ENCODE results near the gene YJEFN3. TPM values are rescaled to one million over a fixed set of nuclear protein-coding genes. Genes with fewer than 3 reads are reported as not detected.

The YJEFN3 gene
- total RNA-seq, 1 experiment from 2014 or later: 25.3 TPM

DNA sequence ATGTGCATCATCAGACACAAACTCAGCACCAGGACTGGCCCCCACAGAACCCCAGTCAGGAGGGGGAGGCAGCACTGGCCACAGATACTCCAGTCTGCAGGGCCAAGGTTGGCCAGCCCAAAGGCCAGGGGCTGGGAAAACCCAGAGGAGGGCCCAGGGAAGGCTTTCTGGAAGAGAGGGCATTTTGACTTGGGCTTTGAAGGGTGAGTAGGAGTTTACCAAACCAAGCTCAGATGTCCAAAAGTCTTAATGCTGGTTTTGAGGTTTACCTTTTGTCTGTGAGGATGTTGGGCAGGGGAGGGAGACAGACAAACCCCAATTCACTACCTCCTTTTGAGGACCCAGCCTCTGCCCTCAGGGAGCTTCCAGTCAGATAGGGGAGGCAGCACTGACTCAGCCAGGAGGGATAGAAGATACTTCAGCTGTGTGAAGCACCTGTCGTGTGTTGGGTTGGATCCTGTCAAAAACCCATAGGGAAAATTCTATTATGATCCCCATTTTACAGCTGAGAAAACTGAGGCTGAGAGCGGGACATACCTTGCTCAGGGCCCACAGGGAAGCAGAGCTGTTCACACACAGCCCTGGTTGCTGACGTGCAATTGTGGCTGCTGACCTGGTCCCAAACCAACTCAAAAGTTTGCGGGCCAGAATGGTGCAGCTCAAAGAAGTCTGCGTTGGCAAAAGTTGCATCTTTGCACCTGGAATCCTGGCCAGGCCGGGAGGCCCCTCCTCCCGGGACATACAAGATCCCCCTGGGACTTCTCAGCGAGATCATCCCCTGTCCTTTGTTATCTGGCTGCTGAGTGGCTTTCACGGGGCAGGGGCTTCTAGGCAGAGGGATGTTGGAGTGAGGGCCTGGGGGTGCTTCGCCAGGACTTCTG, 22.5 kb downstream of the YJEFN3 start:
- DNase-seq (ENCODE audit: low read depth, low spot score) (no peak), ATAC-seq (no peak)
- no peak for TF ChIP-seq CBX3 (IDR thresholded peaks at IDR 0.05; ENCODE audit: low read depth)
- TF ChIP-seq POLR2A (IDR thresholded peaks at IDR 0.05; ENCODE audit: borderline replicate concordance, extremely low read depth, insufficient read depth, insufficient read length): no peak
- TF ChIP-seq POLR2AphosphoS5 (IDR thresholded peaks at IDR 0.05; ENCODE audit: low read depth, low read length): no peak
- TF ChIP-seq, protein P1, sequence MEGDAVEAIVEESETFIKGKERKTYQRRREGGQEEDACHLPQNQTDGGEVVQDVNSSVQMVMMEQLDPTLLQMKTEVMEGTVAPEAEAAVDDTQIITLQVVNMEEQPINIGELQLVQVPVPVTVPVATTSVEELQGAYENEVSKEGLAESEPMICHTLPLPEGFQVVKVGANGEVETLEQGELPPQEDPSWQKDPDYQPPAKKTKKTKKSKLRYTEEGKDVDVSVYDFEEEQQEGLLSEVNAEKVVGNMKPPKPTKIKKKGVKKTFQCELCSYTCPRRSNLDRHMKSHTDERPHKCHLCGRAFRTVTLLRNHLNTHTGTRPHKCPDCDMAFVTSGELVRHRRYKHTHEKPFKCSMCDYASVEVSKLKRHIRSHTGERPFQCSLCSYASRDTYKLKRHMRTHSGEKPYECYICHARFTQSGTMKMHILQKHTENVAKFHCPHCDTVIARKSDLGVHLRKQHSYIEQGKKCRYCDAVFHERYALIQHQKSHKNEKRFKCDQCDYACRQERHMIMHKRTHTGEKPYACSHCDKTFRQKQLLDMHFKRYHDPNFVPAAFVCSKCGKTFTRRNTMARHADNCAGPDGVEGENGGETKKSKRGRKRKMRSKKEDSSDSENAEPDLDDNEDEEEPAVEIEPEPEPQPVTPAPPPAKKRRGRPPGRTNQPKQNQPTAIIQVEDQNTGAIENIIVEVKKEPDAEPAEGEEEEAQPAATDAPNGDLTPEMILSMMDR (IDR thresholded peaks at IDR 0.05 in 2 of 3, conservative IDR thresholded peaks at IDR 0.05 in 1 of 3; ENCODE audit: borderline replicate concordance in 1 of 3, insufficient read depth in 1 of 3, low read depth in 2 of 3, low read length in 2 of 3): no peak
- TF ChIP-seq RAD21 (IDR thresholded peaks at IDR 0.05; ENCODE audit: low read depth): no peak
- no peak for TF ChIP-seq SP1 (IDR thresholded peaks at IDR 0.05; ENCODE audit: low read depth)
- TF ChIP-seq SIN3A (IDR thresholded peaks at IDR 0.05; ENCODE audit: low read depth): no peak
- TF ChIP-seq EZH2phosphoT487 (IDR thresholded peaks at IDR 0.05; ENCODE audit: borderline replicate concordance): no peak
- TF ChIP-seq ELF1 (IDR thresholded peaks at IDR 0.05; ENCODE audit: borderline replicate concordance, low read depth): no peak
- TF ChIP-seq ZBTB33 (IDR thresholded peaks at IDR 0.05; ENCODE audit: extremely low read depth, insufficient replicate concordance, low read length): no peak
- no peak for TF ChIP-seq EGR1 (IDR thresholded peaks at IDR 0.05; ENCODE audit: low read depth)
- TF ChIP-seq EZH2 (IDR thresholded peaks at IDR 0.05): no peak
- TF ChIP-seq FOSL1 (IDR thresholded peaks at IDR 0.05; ENCODE audit: low read depth): no peak
- no peak for TF ChIP-seq TCF7L2 (IDR thresholded peaks at IDR 0.05; ENCODE audit: borderline replicate concordance, extremely low read depth, insufficient read depth, insufficient read length)
- no peak for TF ChIP-seq ATF3 (IDR thresholded peaks at IDR 0.05)
- TF ChIP-seq REST (IDR thresholded peaks at IDR 0.05; ENCODE audit: low read depth): no peak
- no peak for TF ChIP-seq ZNF274 (IDR thresholded peaks at IDR 0.05; ENCODE audit: low read depth, low read length)
- no peaks in the 10 kb centered on the region for H3K36me3 ChIP-seq (ENCODE audit: control insufficient read depth in 1 of 2, insufficient read depth in 2 of 2, low read length in 2 of 2)
- no peak overlapping the region for H3K4me2 ChIP-seq (ENCODE audit: low read length)
- ChIA-PET RAD21 (ENCODE audit: low non-redundant PET in 1 of 2, low total read pairs in 2 of 2, uncharacterized antibody in 2 of 2, unreplicated experiment in 2 of 2) (interaction anchor here in 1 of 2 experiments (0.6 kb wide), 1 partner anchor 78 kb away, joined by 3 read pairs; no protein-coding TSS in a partner anchor), POLR2A (no interaction called here), CTCF (interaction anchor here (2.3 to 4.9 kb wide), 2 partner anchors 11 to 19 kb away, joined by 14 to 52 read pairs; no protein-coding TSS in a partner anchor)
- H3K4me3 ChIP-seq (replicated peaks in 1 of 2; ENCODE audit: low read depth in 1 of 2, low read length in 2 of 2): no peak overlapping the region
- no peaks in the 10 kb centered on the region for H3K27me3 ChIP-seq (ENCODE audit: insufficient read depth, low read length)
- H3K9me2 ChIP-seq (ENCODE audit: insufficient read depth): no peaks in the 10 kb centered on the region
- H3K79me2 ChIP-seq (ENCODE audit: insufficient read depth, low read length): no peaks in the 10 kb centered on the region
- H3K27ac ChIP-seq (ENCODE audit: low read depth, low read length): no peak overlapping the region; the same call in 1 of the 2 replicates
- no peak overlapping the region for H2AFZ ChIP-seq (ENCODE audit: low read depth, low read length, poor library complexity, severe bottlenecking)
- intact Hi-C loops (cut with micrococcal nuclease): no loop called here
- H3K9ac ChIP-seq (ENCODE audit: low read length): no peak overlapping the region
- no peaks in the 10 kb centered on the region for H4K20me1 ChIP-seq (ENCODE audit: insufficient read depth)
- H3K9me3 ChIP-seq (ENCODE audit: control insufficient read depth in 1 of 2, insufficient read depth in 1 of 2, low read depth in 1 of 2, low read length in 2 of 2): no peaks in the 10 kb centered on the region
- H3K4me1 ChIP-seq (ENCODE audit: control insufficient read depth in 1 of 2, insufficient read depth in 2 of 2, low read length in 2 of 2): no peaks in the 10 kb centered on the region
- BruUV-seq (replicated peaks): no TSS peak
